ENCODE data around the gene GMDS.

The GMDS gene

GRCh38 chr6:1984346-1984994 is 260.9 kb downstream of the GMDS start:
- TF ChIP-seq ARNTL (CRISPR knock-in tag; IDR thresholded peaks at IDR 0.05; ENCODE audit: borderline replicate concordance, low read depth) (no peak), ZFP3 (CRISPR knock-in tag; IDR thresholded peaks at IDR 0.05) (no peak), ZC3H10 (CRISPR knock-in tag; IDR thresholded peaks at IDR 0.05) (no peak), CSDC2 (CRISPR knock-in tag; IDR thresholded peaks at IDR 0.05) (no peak), ISL1 (CRISPR knock-in tag; IDR thresholded peaks at IDR 0.05) (no peak), TSHZ2 (CRISPR knock-in tag; IDR thresholded peaks at IDR 0.05) (no peak), TOX (CRISPR knock-in tag; IDR thresholded peaks at IDR 0.05; ENCODE audit: borderline replicate concordance) (no peak), TCF4 (CRISPR knock-in tag; IDR thresholded peaks at IDR 0.05; ENCODE audit: borderline replicate concordance) (no peak)
- TF ChIP-seq, protein P1, sequence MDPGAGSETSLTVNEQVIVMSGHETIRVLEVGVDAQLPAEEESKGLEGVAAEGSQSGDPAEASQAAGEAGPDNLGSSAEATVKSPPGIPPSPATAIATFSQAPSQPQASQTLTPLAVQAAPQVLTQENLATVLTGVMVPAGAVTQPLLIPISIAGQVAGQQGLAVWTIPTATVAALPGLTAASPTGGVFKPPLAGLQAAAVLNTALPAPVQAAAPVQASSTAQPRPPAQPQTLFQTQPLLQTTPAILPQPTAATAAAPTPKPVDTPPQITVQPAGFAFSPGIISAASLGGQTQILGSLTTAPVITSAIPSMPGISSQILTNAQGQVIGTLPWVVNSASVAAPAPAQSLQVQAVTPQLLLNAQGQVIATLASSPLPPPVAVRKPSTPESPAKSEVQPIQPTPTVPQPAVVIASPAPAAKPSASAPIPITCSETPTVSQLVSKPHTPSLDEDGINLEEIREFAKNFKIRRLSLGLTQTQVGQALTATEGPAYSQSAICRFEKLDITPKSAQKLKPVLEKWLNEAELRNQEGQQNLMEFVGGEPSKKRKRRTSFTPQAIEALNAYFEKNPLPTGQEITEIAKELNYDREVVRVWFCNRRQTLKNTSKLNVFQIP (CRISPR knock-in tag; IDR thresholded peaks at IDR 0.05; ENCODE audit: borderline replicate concordance, low read depth) = no peak
- TF ChIP-seq, protein P2, sequence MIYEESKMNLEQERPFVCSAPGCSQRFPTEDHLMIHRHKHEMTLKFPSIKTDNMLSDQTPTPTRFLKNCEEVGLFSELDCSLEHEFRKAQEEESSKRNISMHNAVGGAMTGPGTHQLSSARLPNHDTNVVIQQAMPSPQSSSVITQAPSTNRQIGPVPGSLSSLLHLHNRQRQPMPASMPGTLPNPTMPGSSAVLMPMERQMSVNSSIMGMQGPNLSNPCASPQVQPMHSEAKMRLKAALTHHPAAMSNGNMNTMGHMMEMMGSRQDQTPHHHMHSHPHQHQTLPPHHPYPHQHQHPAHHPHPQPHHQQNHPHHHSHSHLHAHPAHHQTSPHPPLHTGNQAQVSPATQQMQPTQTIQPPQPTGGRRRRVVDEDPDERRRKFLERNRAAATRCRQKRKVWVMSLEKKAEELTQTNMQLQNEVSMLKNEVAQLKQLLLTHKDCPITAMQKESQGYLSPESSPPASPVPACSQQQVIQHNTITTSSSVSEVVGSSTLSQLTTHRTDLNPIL (CRISPR knock-in tag; IDR thresholded peaks at IDR 0.05; ENCODE audit: low read depth) = no peak
- no peak for ATAC-seq

GRCh38 chr6:1983850-1984249 is 261.6 kb downstream of the GMDS start:
- ATAC-seq = no peak
- TF ChIP-seq, protein P2 (CRISPR knock-in tag; IDR thresholded peaks at IDR 0.05; ENCODE audit: low read depth) = no peak
- peak; percentile 67 for TF ChIP-seq ZNF8 (CRISPR knock-in tag; IDR thresholded peaks at IDR 0.05)

DNA sequence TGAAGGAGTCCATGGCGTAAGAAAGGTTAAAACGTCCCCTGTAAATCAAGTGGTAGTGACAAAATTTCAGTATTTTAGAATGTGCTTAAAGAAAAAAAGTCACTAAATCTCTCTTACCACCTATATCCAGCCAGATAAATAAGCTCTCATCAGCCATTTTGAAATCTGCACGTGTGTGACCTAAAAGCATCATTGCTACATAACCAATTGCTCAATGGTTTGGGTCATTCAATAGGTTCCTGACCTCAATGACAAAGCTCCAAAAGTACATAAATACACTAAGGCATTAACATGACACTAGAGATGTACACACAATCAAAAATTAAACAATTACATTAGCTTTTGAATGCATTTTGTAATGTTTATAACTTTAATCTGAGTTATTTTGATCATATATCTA is 272.4 kb downstream of the GMDS start:
- TF ChIP-seq, protein P1 (CRISPR knock-in tag; IDR thresholded peaks at IDR 0.05; ENCODE audit: borderline replicate concordance, low read depth) = no peak
- TF ChIP-seq PPARA (CRISPR knock-in tag; IDR thresholded peaks at IDR 0.05; ENCODE audit: borderline replicate concordance) (no peak), CSRNP3 (CRISPR knock-in tag; IDR thresholded peaks at IDR 0.05) (no peak), ZFP30 (CRISPR knock-in tag; IDR thresholded peaks at IDR 0.05) (no peak), SNAI2 (CRISPR knock-in tag; IDR thresholded peaks at IDR 0.05) (no peak), ZFP3 (CRISPR knock-in tag; IDR thresholded peaks at IDR 0.05) (no peak)
- no peak for ATAC-seq

- ATAC-seq = peak; percentile 49; the same call in 1 of the 3 replicates
- TF ChIP-seq CSDC2 (CRISPR knock-in tag; IDR thresholded peaks at IDR 0.05) (no peak), ESRRG (CRISPR knock-in tag; IDR thresholded peaks at IDR 0.05) (no peak), TSHZ2 (CRISPR knock-in tag; IDR thresholded peaks at IDR 0.05) (no peak), ARNTL (CRISPR knock-in tag; IDR thresholded peaks at IDR 0.05; ENCODE audit: borderline replicate concordance, low read depth) (no peak)
- TF ChIP-seq, protein P1 (CRISPR knock-in tag; IDR thresholded peaks at IDR 0.05; ENCODE audit: borderline replicate concordance, low read depth) = no peak
Measured at GRCh38 chr6:1971612-1972011, 273.8 kb downstream of the GMDS start.

All from SK-N-SH treated with all-trans-retinoic acid at 6 μM for 48 hours (cell line).